Measurements from ENCODE around the gene CAMK2A. TPM values are rescaled to one million over a fixed set of nuclear protein-coding genes. Genes with fewer than 3 reads are reported as not detected.
A peak's percentile ranks its signal among the peaks of the same experiment; 100 is the strongest.

The CAMK2A gene
- polyA plus RNA-seq, 1 donor (not counting 4 experiments of a cell fraction or from before 2014, with no cell fraction given) = 0.05 TPM

DNA sequence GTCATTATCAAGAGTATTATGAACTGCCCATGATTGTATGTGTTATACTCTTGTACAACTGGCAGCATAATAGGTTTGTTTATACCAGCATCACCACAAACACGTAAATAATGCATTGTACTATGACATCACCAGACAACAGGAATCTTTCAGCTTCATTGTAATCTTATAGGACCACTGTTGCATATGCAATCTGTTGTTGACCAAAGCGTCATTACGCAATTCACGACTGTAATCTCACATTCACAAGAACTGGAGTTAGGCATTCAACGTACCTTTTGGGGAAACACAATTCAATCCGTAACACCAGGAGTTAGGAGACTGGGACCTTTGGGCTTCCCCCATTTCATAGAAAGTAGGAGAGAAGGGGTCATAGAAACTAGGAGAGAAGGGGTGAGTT, 33.5 kb upstream of the CAMK2A start:
- TF ChIP-seq, protein P1, sequence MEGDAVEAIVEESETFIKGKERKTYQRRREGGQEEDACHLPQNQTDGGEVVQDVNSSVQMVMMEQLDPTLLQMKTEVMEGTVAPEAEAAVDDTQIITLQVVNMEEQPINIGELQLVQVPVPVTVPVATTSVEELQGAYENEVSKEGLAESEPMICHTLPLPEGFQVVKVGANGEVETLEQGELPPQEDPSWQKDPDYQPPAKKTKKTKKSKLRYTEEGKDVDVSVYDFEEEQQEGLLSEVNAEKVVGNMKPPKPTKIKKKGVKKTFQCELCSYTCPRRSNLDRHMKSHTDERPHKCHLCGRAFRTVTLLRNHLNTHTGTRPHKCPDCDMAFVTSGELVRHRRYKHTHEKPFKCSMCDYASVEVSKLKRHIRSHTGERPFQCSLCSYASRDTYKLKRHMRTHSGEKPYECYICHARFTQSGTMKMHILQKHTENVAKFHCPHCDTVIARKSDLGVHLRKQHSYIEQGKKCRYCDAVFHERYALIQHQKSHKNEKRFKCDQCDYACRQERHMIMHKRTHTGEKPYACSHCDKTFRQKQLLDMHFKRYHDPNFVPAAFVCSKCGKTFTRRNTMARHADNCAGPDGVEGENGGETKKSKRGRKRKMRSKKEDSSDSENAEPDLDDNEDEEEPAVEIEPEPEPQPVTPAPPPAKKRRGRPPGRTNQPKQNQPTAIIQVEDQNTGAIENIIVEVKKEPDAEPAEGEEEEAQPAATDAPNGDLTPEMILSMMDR (optimal IDR thresholded peaks at IDR 0.05 in 1 of 3, IDR thresholded peaks at IDR 0.05 in 1 of 3, conservative IDR thresholded peaks at IDR 0.05 in 1 of 3; ENCODE audit: extremely low read depth in 1 of 3, insufficient read depth in 2 of 3, low read length in 3 of 3) = no peak
- TF ChIP-seq EZH2 (IDR thresholded peaks at IDR 0.05; ENCODE audit: low read length) = no peak
- Histone ChIP-seq H3K9me3 (ENCODE audit: control insufficient read depth, low read depth, low read length) (no peaks in the 10 kb centered on the region), H3K9ac (ENCODE audit: control insufficient read depth, extremely low read depth, insufficient read depth, low read length) (no peak overlapping the region), H3K36me3 (ENCODE audit: control insufficient read depth in 2 of 2, extremely low read depth in 1 of 2, insufficient read depth in 2 of 2, low read length in 2 of 2) (no peaks in the 10 kb centered on the region), H3K4me3 (ENCODE audit: control insufficient read depth in 2 of 3, extremely low read depth in 1 of 3, insufficient read depth in 2 of 3, low read depth in 1 of 3, low read length in 3 of 3) (no peak overlapping the region), H3K9me1 (ENCODE audit: control insufficient read depth, extremely low read depth, insufficient read depth, low read length) (no peaks in the 10 kb centered on the region), H4K20me1 (ENCODE audit: control insufficient read depth, extremely low read depth, insufficient read depth, low read length) (no peaks in the 10 kb centered on the region), H3K27ac (ENCODE audit: control insufficient read depth, insufficient read depth, low read length) (no peak overlapping the region), H3K27me3 (ENCODE audit: control insufficient read depth, extremely low read depth, insufficient read depth, low read length) (no peaks in the 10 kb centered on the region), H3K4me1 (ENCODE audit: control insufficient read depth, extremely low read depth, insufficient read depth, low read length) (peaks cover 54% of the 10 kb centered on the region), H3K79me2 (ENCODE audit: control insufficient read depth, insufficient read depth, low read length) (no peaks in the 10 kb centered on the region), H2AFZ (ENCODE audit: control insufficient read depth, low read length) (no peak overlapping the region), H3K4me2 (ENCODE audit: control insufficient read depth, extremely low read depth, insufficient read depth, low read depth, low read length) (no peak overlapping the region)
- dilution Hi-C loops (cut with MboI; ENCODE audit: extremely low pct_ligation_motif_present, low sequenced_read_pairs) = no loop called here
- DNase-seq (ENCODE audit: low read depth, low spot score) (no peak), FAIRE-seq (no peak)

DNA sequence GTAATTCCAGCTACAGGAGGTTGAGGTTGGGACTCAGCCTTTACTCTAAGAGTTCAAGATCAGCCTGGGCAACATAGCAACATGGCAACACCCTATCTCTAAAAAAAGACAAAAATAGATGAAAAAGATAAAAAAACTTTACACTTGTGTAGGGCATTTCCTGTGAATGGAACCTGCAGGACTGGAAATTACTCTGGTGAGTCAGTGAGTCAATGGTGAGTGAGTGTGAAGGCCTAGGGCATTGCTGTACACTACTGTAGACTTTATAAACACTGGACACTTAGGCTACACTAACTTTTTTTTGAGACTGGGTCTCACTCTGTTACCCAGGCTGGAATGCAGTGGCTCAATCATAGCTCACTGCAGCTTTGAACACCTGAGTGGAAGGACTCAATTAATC, 32.6 kb upstream of the CAMK2A start:
- Histone ChIP-seq H3K36me3 (ENCODE audit: control insufficient read depth in 2 of 2, extremely low read depth in 1 of 2, insufficient read depth in 2 of 2, low read length in 2 of 2) (no peaks in the 10 kb centered on the region), H3K9me1 (ENCODE audit: control insufficient read depth, extremely low read depth, insufficient read depth, low read length) (no peaks in the 10 kb centered on the region), H3K27ac (ENCODE audit: control insufficient read depth, insufficient read depth, low read length) (peak overlapping the region; percentile 93), H4K20me1 (ENCODE audit: control insufficient read depth, extremely low read depth, insufficient read depth, low read length) (no peaks in the 10 kb centered on the region), H3K9ac (ENCODE audit: control insufficient read depth, extremely low read depth, insufficient read depth, low read length) (peak overlapping the region; percentile 19), H2AFZ (ENCODE audit: control insufficient read depth, low read length) (no peak overlapping the region), H3K4me1 (ENCODE audit: control insufficient read depth, extremely low read depth, insufficient read depth, low read length) (peaks cover 63% of the 10 kb centered on the region), H3K9me3 (ENCODE audit: control insufficient read depth, low read depth, low read length) (no peaks in the 10 kb centered on the region), H3K27me3 (ENCODE audit: control insufficient read depth, extremely low read depth, insufficient read depth, low read length) (no peaks in the 10 kb centered on the region), H3K79me2 (ENCODE audit: control insufficient read depth, insufficient read depth, low read length) (no peaks in the 10 kb centered on the region), H3K4me2 (ENCODE audit: control insufficient read depth, extremely low read depth, insufficient read depth, low read depth, low read length) (peak overlapping the region; percentile 49), H3K4me3 (ENCODE audit: control insufficient read depth in 2 of 3, extremely low read depth in 1 of 3, insufficient read depth in 2 of 3, low read depth in 1 of 3, low read length in 3 of 3) (no peak overlapping the region)
- DNase-seq (ENCODE audit: low read depth, low spot score) = peak; percentile 53
- peak; percentile 68 for FAIRE-seq
- dilution Hi-C loops (cut with MboI; ENCODE audit: extremely low pct_ligation_motif_present, low sequenced_read_pairs) = no loop called here
- TF ChIP-seq, protein P1 (optimal IDR thresholded peaks at IDR 0.05 in 1 of 3, IDR thresholded peaks at IDR 0.05 in 1 of 3, conservative IDR thresholded peaks at IDR 0.05 in 1 of 3; ENCODE audit: extremely low read depth in 1 of 3, insufficient read depth in 2 of 3, low read length in 3 of 3) = no peak
- no peak for TF ChIP-seq EZH2 (IDR thresholded peaks at IDR 0.05; ENCODE audit: low read length)
